ENCODE data around the gene B3GAT2. TPM values are rescaled to one million over a fixed set of nuclear protein-coding genes. Genes with fewer than 3 reads are reported as not detected.

Gene B3GAT2, protein sequence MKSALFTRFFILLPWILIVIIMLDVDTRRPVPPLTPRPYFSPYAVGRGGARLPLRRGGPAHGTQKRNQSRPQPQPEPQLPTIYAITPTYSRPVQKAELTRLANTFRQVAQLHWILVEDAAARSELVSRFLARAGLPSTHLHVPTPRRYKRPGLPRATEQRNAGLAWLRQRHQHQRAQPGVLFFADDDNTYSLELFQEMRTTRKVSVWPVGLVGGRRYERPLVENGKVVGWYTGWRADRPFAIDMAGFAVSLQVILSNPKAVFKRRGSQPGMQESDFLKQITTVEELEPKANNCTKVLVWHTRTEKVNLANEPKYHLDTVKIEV
- 0.08 TPM for total RNA-seq (ENCODE audit: unreplicated experiment)
- long read RNA-seq, partial matches to known transcripts: 0 of 1 reads
- long read RNA-seq, other reads (novel, unspliced or antisense): 1 of 1 reads

DNA sequence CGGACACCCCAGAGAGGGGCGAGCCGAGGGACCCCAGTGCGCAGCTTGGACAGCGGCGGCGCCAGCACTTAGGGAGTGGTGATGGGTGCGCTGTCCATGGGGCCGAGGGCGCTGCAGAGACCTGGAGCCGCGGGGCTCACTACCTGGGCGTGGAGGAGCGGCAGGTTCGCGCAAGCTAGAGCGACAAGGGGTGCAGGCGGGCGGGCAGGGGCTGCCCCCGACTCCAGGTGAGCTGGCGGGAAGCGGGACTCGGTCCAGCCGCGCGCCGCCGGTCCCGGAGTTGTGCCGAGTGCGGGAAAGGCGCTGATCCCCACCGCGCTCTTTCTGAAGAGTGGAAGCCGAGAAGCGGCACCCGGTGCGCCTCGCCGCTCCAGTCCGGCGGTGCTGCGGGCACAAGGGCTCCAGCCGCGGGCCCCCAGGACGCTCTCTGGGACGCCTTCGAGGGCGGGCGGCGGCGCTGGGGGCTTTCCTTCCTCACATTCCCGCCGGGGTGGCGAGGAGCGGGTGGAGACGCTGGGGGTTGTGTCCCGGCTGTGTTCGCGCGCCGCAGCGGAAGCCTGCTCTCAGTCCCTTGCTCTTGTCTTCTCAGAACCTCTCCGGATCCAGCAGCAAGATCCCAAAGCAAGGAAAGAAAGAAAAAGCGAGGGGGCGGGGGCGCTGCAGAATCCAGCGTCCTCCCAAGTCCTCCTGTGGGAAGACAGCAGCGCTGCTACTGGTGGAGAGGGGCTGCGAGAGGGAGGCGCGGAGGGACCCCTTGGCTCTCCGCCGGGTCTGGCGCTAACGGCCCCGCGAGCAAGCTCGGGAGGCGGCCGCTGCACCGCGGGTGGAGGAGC is at the start of gene B3GAT2:
TSS of gene B3GAT2 (minus strand) at position 610 of the 833 bp plus-strand sequence. CDS start 631 bp downstream, outside the sequence.
- no peaks in the 10 kb centered on the region for H3K36me3 Mint-ChIP-seq (ENCODE audit: low read depth, unreplicated experiment)
- H3K4me3 Mint-ChIP-seq (ENCODE audit: unreplicated experiment): peak within 1 kb of the TSS; percentile 81
- H3K4me1 Mint-ChIP-seq (ENCODE audit: unreplicated experiment): peaks cover 2% of the 10 kb centered on the region
- H3K27me3 Mint-ChIP-seq (ENCODE audit: unreplicated experiment): peaks cover 22% of the 10 kb centered on the region
- peak; percentile 36 for DNase-seq (ENCODE audit: low spot score)
- H3K27ac Mint-ChIP-seq (ENCODE audit: unreplicated experiment): no peak within 1 kb of the TSS
- TF ChIP-seq, protein P1, sequence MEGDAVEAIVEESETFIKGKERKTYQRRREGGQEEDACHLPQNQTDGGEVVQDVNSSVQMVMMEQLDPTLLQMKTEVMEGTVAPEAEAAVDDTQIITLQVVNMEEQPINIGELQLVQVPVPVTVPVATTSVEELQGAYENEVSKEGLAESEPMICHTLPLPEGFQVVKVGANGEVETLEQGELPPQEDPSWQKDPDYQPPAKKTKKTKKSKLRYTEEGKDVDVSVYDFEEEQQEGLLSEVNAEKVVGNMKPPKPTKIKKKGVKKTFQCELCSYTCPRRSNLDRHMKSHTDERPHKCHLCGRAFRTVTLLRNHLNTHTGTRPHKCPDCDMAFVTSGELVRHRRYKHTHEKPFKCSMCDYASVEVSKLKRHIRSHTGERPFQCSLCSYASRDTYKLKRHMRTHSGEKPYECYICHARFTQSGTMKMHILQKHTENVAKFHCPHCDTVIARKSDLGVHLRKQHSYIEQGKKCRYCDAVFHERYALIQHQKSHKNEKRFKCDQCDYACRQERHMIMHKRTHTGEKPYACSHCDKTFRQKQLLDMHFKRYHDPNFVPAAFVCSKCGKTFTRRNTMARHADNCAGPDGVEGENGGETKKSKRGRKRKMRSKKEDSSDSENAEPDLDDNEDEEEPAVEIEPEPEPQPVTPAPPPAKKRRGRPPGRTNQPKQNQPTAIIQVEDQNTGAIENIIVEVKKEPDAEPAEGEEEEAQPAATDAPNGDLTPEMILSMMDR (IDR thresholded peaks at IDR 0.05; ENCODE audit: unreplicated experiment): no peak
- no peaks in the 10 kb centered on the region for H3K9me3 Mint-ChIP-seq (ENCODE audit: unreplicated experiment)

DNA sequence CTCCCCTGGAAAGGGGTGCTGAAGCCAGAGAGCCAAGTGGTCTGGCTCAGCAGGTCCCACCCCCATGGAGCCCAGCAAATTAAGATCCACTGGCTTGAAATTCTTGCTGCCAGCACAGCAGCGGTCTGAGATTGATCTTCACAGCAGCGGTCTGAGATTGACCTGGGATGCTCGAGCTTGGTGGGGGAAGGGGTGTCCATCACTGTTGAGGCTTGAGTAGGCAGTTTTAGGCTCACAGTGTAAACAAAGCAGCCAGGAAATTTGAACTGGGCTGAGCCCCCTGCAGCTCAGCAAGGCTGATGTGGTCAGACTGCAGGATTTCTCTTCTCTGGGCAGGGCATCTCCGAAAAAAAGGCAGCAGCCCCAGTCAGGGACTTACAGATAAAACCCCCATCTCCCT is 41.3 kb upstream of the B3GAT2 start:
- no peak overlapping the region for H3K27ac Mint-ChIP-seq (ENCODE audit: unreplicated experiment)
- no peak overlapping the region for H3K4me3 Mint-ChIP-seq (ENCODE audit: unreplicated experiment)
- H3K9me3 Mint-ChIP-seq (ENCODE audit: unreplicated experiment): no peaks in the 10 kb centered on the region
- no peaks in the 10 kb centered on the region for H3K36me3 Mint-ChIP-seq (ENCODE audit: low read depth, unreplicated experiment)
- no peaks in the 10 kb centered on the region for H3K4me1 Mint-ChIP-seq (ENCODE audit: unreplicated experiment)
- TF ChIP-seq, protein P1 (IDR thresholded peaks at IDR 0.05; ENCODE audit: unreplicated experiment): no peak
- no peaks in the 10 kb centered on the region for H3K27me3 Mint-ChIP-seq (ENCODE audit: unreplicated experiment)
- no peak for DNase-seq (ENCODE audit: low spot score)

DNA sequence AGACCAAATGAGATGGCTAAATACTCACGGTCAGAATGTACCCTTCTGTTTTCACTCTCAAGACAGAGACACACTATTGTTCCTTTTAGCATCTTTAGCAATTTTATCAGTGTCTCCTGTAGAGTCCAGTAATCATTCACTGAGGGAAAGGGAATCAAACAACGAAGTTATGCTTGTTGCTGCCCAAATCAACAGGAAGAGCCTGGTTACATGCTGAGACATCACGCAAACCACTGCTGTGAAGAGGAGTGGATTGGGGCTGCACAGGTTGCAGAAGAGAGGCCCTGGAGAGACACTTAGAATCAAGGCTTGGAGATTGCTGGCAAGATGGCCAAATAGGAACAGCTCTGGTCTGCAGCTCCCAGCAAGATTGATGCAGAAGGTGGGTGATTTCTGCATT is 40.5 kb upstream of the B3GAT2 start:
- Mint-ChIP-seq H3K4me1 (ENCODE audit: unreplicated experiment) (no peaks in the 10 kb centered on the region), H3K4me3 (ENCODE audit: unreplicated experiment) (no peak overlapping the region), H3K9me3 (ENCODE audit: unreplicated experiment) (no peaks in the 10 kb centered on the region), H3K36me3 (ENCODE audit: low read depth, unreplicated experiment) (no peaks in the 10 kb centered on the region), H3K27ac (ENCODE audit: unreplicated experiment) (no peak overlapping the region), H3K27me3 (ENCODE audit: unreplicated experiment) (no peaks in the 10 kb centered on the region)
- TF ChIP-seq, protein P1 (IDR thresholded peaks at IDR 0.05; ENCODE audit: unreplicated experiment): no peak
- DNase-seq (ENCODE audit: low spot score): no peak

DNA sequence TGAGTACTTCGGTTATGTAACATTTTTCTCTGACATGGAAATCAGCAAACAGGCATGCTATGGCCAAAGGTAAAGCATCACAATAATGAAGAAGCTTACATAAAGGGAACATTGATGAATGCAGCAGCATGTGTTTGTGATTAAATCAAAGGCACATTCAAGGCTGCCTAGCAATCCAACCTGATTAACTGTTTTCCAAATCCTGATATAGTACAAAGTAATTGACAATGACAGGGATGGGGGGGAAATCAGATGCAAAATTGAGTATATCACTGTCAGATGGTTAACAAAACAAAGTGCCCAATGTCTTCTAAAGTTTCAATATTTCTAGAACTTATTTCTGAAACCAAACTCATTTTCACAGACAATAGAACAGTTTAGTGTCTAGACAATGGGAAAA is 39.2 kb upstream of the B3GAT2 start:
- Mint-ChIP-seq H3K36me3 (ENCODE audit: low read depth, unreplicated experiment) (no peaks in the 10 kb centered on the region), H3K4me3 (ENCODE audit: unreplicated experiment) (no peak overlapping the region), H3K9me3 (ENCODE audit: unreplicated experiment) (no peaks in the 10 kb centered on the region), H3K27me3 (ENCODE audit: unreplicated experiment) (no peaks in the 10 kb centered on the region), H3K27ac (ENCODE audit: unreplicated experiment) (no peak overlapping the region), H3K4me1 (ENCODE audit: unreplicated experiment) (no peaks in the 10 kb centered on the region)
- no peak for DNase-seq (ENCODE audit: low spot score)
- TF ChIP-seq, protein P1 (IDR thresholded peaks at IDR 0.05; ENCODE audit: unreplicated experiment): no peak
